Esophagus squamous epithelium (tissue), 4 donors: ENCODE measurements around the gene LRWD1.
"Not testable (repeated sequence)": the region's sequence is repeated elsewhere in the genome, so short reads cannot be mapped to it uniquely, and the experiment has no call there.

Experiments used
- POLR2A ChIP-seq, 4 donors: fragments of 450-650 bp; IDR thresholded peaks; one replicate each; pipeline ENCODE4 v1.6.1; 2017; ENCODE audit warnings: antibody characterized with exemption in 4 of 4, mild to moderate bottlenecking in 4 of 4, moderate library complexity in 3 of 4
- TF ChIP-seq, protein P1 (sequence below), 6 experiments: fragments of 450-650 bp in 4 of 6; fragments of 200-600 bp in 2 of 6; sonication (generic) in 2 of 6; IDR thresholded peaks; one replicate each; pipeline ENCODE4 v1.5.1; 2016 to 2019; ENCODE audit warnings: antibody characterized with exemption in 6 of 6, mild to moderate bottlenecking in 4 of 6, moderate library complexity in 4 of 6

DNA sequence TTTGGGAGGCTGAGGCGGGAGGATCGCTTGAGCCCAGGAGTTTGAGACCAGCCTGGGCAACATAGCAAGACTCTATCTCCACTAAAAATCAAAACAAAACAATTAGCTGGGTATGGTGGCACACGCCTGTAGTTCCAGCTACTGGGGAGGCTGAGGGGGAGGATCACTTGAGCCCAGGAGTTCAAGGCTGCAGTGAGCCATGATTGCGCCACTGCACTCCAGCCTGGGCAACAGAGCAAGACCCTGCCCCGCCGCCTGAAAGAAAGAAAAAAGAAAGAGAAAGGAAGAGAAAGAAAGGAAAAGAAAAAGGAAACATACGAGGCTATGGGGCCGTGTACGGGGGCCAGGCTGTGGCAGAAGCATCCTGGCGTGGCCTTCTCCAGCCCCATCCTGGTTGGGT lies 9.9 kb upstream of the LRWD1 start:
- TF ChIP-seq, protein P1, sequence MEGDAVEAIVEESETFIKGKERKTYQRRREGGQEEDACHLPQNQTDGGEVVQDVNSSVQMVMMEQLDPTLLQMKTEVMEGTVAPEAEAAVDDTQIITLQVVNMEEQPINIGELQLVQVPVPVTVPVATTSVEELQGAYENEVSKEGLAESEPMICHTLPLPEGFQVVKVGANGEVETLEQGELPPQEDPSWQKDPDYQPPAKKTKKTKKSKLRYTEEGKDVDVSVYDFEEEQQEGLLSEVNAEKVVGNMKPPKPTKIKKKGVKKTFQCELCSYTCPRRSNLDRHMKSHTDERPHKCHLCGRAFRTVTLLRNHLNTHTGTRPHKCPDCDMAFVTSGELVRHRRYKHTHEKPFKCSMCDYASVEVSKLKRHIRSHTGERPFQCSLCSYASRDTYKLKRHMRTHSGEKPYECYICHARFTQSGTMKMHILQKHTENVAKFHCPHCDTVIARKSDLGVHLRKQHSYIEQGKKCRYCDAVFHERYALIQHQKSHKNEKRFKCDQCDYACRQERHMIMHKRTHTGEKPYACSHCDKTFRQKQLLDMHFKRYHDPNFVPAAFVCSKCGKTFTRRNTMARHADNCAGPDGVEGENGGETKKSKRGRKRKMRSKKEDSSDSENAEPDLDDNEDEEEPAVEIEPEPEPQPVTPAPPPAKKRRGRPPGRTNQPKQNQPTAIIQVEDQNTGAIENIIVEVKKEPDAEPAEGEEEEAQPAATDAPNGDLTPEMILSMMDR (IDR thresholded peaks at IDR 0.05) = not testable (repeated sequence)
- TF ChIP-seq POLR2A (IDR thresholded peaks at IDR 0.05) = not testable (repeated sequence)
